ENCODE measurements around the gene NT5C2.

NT5C2 gene

GRCh38 chr10:103111031-103111917, 81.8 kb downstream of the NT5C2 start:
- Histone ChIP-seq H3K27ac (ENCODE audit: insufficient read depth, low read depth, low read length, poor library complexity, severe bottlenecking) (no peak overlapping the region), H3K9me3 (ENCODE audit: control insufficient read depth, low read length) (no peaks in the 10 kb centered on the region), H3K4me1 (ENCODE audit: control insufficient read depth, insufficient read depth, low read length) (peaks cover 7% of the 10 kb centered on the region), H3K27me3 (ENCODE audit: control insufficient read depth, insufficient read depth, low read length, poor library complexity, severe bottlenecking) (no peaks in the 10 kb centered on the region), H3K36me3 (ENCODE audit: control insufficient read depth, insufficient read depth, low read length) (no peaks in the 10 kb centered on the region), H3K4me3 (ENCODE audit: insufficient read depth, low read depth, low read length) (no peak overlapping the region)
- 45 to 78% methylated on average over 2 of the region's 2 CpGs for WGBS, 2 experiments

DNA sequence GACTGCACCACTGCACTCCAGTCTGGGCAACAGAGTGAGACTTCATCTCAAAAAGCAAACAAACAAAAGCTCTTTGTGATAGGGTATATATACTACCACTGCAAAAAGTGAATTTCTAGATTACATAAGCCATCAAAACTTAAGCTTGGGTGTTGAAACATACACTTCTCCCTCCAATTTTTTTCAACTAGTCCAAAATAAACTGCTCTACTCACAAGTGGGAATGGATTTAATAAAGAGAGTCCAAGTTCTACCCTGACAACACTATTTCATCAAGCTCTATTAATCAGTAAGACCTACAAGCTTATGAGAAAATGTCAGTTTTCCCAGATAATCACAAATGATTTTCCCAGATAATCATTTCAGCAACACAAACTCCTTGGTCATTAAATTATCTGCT, 82.7 kb downstream of the NT5C2 start:
- H3K4me3 ChIP-seq (ENCODE audit: insufficient read depth, low read depth, low read length), result no peak overlapping the region
- peaks cover 7% of the 10 kb centered on the region for H3K4me1 ChIP-seq (ENCODE audit: control insufficient read depth, insufficient read depth, low read length)
- H3K27me3 ChIP-seq (ENCODE audit: control insufficient read depth, insufficient read depth, low read length, poor library complexity, severe bottlenecking), result no peaks in the 10 kb centered on the region
- no peaks in the 10 kb centered on the region for H3K9me3 ChIP-seq (ENCODE audit: control insufficient read depth, low read length)
- peaks cover 4% of the 10 kb centered on the region for H3K36me3 ChIP-seq (ENCODE audit: control insufficient read depth, insufficient read depth, low read length)
- H3K27ac ChIP-seq (ENCODE audit: insufficient read depth, low read depth, low read length, poor library complexity, severe bottlenecking), result no peak overlapping the region

GRCh38 chr10:103109821-103110220, 83.3 kb downstream of the NT5C2 start:
- Histone ChIP-seq H3K4me1 (ENCODE audit: control insufficient read depth, insufficient read depth, low read length) (peaks cover 7% of the 10 kb centered on the region), H3K27ac (ENCODE audit: insufficient read depth, low read depth, low read length, poor library complexity, severe bottlenecking) (no peak overlapping the region), H3K9me3 (ENCODE audit: control insufficient read depth, low read length) (no peaks in the 10 kb centered on the region), H3K36me3 (ENCODE audit: control insufficient read depth, insufficient read depth, low read length) (peaks cover 4% of the 10 kb centered on the region), H3K27me3 (ENCODE audit: control insufficient read depth, insufficient read depth, low read length, poor library complexity, severe bottlenecking) (no peaks in the 10 kb centered on the region), H3K4me3 (ENCODE audit: insufficient read depth, low read depth, low read length) (no peak overlapping the region)
- 93 to 96% methylated on average over 2 of the region's 2 CpGs for WGBS, 2 experiments

DNA sequence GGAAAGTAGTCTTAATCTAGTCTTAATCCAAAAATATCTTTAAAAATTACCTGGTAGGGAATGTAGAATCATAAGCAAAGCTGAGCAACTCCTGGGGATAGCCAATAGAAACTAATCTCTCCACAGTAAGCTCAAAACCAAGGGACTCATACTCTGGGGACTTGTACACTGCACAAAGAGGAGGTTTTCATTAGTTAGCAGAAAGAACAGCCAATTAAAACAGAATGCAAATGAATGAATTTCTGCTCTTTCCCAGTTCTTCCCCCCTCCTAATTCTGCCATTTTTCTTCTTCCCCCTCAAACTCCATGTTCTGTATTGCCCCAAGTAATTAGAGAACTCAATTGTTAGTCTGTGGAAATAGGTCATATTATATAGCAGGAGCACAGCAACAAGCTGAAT, 86.5 kb downstream of the NT5C2 start:
- Histone ChIP-seq H3K36me3 (ENCODE audit: control insufficient read depth, insufficient read depth, low read length) (peaks cover 11% of the 10 kb centered on the region), H3K4me1 (ENCODE audit: control insufficient read depth, insufficient read depth, low read length) (peaks cover 7% of the 10 kb centered on the region), H3K4me3 (ENCODE audit: insufficient read depth, low read depth, low read length) (no peak overlapping the region), H3K9me3 (ENCODE audit: control insufficient read depth, low read length) (no peaks in the 10 kb centered on the region), H3K27me3 (ENCODE audit: control insufficient read depth, insufficient read depth, low read length, poor library complexity, severe bottlenecking) (no peaks in the 10 kb centered on the region), H3K27ac (ENCODE audit: insufficient read depth, low read depth, low read length, poor library complexity, severe bottlenecking) (no peak overlapping the region)

DNA sequence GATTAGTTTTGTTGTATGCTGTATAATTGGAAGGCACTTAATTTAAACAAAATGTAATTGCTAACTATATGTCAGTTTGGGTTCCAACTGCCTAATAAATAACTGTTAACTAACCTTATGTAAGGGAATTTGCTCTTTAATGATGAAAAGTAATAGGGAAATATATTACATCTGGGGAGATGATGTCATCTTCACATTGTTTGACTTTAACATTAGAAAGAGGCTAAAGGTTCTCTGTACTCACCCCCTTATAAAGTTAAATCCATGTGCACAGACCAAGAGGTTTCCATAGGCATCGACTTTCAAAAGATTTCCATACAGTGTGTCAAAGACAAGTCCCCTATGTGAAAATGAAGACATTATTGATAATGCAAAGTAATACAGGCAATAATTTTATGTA, 87.6 kb downstream of the NT5C2 start:
- Histone ChIP-seq H3K4me1 (ENCODE audit: control insufficient read depth, insufficient read depth, low read length) (no peaks in the 10 kb centered on the region), H3K9me3 (ENCODE audit: control insufficient read depth, low read length) (no peaks in the 10 kb centered on the region), H3K27me3 (ENCODE audit: control insufficient read depth, insufficient read depth, low read length, poor library complexity, severe bottlenecking) (no peaks in the 10 kb centered on the region), H3K4me3 (ENCODE audit: insufficient read depth, low read depth, low read length) (no peak overlapping the region), H3K36me3 (ENCODE audit: control insufficient read depth, insufficient read depth, low read length) (peaks cover 14% of the 10 kb centered on the region), H3K27ac (ENCODE audit: insufficient read depth, low read depth, low read length, poor library complexity, severe bottlenecking) (no peak overlapping the region)
- WGBS, 2 experiments, result 100% methylated on average over 1 of the region's 1 CpG; no CpG with 5 or more reads in 1 of the 2 experiments

GRCh38 chr10:103104721-103105120, 88.4 kb downstream of the NT5C2 start:
- WGBS, 2 experiments, result 47 to 89% methylated on average over 1 to 2 of the region's 2 CpGs
- Histone ChIP-seq H3K27me3 (ENCODE audit: control insufficient read depth, insufficient read depth, low read length, poor library complexity, severe bottlenecking) (no peaks in the 10 kb centered on the region), H3K4me3 (ENCODE audit: insufficient read depth, low read depth, low read length) (no peak overlapping the region), H3K36me3 (ENCODE audit: control insufficient read depth, insufficient read depth, low read length) (peaks cover 18% of the 10 kb centered on the region), H3K27ac (ENCODE audit: insufficient read depth, low read depth, low read length, poor library complexity, severe bottlenecking) (no peak overlapping the region), H3K9me3 (ENCODE audit: control insufficient read depth, low read length) (no peaks in the 10 kb centered on the region), H3K4me1 (ENCODE audit: control insufficient read depth, insufficient read depth, low read length) (no peaks in the 10 kb centered on the region)

DNA sequence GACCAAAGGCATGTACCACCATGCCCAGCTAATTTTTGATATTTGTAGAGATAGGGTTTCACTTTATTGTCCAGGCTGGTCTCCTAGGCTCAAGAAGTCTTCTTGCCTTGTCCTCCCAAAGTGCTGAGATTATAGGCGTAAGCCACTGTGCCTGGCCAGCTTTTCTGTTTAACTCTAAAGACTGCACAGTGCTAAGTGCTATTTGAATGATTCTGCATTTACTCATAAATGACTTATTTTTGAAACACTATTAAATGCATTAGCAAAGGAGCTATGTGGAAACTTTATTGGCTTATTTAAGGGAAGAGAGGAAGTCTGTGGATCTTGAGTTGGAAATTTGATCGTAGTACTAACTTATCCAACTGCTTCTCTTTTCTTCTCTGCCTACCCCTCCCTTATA, 89.1 kb downstream of the NT5C2 start:
- Histone ChIP-seq H3K27ac (ENCODE audit: insufficient read depth, low read depth, low read length, poor library complexity, severe bottlenecking) (no peak overlapping the region), H3K36me3 (ENCODE audit: control insufficient read depth, insufficient read depth, low read length) (peaks cover 18% of the 10 kb centered on the region), H3K9me3 (ENCODE audit: control insufficient read depth, low read length) (no peaks in the 10 kb centered on the region), H3K4me1 (ENCODE audit: control insufficient read depth, insufficient read depth, low read length) (no peaks in the 10 kb centered on the region), H3K4me3 (ENCODE audit: insufficient read depth, low read depth, low read length) (no peak overlapping the region), H3K27me3 (ENCODE audit: control insufficient read depth, insufficient read depth, low read length, poor library complexity, severe bottlenecking) (no peaks in the 10 kb centered on the region)
- WGBS, 2 experiments, result 96 to 100% methylated on average over 1 of the region's 2 CpGs

- Histone ChIP-seq H3K9me3 (ENCODE audit: control insufficient read depth, low read length) (no peaks in the 10 kb centered on the region), H3K27ac (ENCODE audit: insufficient read depth, low read depth, low read length, poor library complexity, severe bottlenecking) (no peak overlapping the region), H3K36me3 (ENCODE audit: control insufficient read depth, insufficient read depth, low read length) (peaks cover 24% of the 10 kb centered on the region), H3K4me3 (ENCODE audit: insufficient read depth, low read depth, low read length) (no peak overlapping the region), H3K27me3 (ENCODE audit: control insufficient read depth, insufficient read depth, low read length, poor library complexity, severe bottlenecking) (no peaks in the 10 kb centered on the region), H3K4me1 (ENCODE audit: control insufficient read depth, insufficient read depth, low read length) (no peaks in the 10 kb centered on the region)
- 87 to 90% methylated on average over 3 of the region's 3 CpGs for WGBS, 2 experiments
These were observed 90.9 kb downstream of the NT5C2 start for GRCh38 chr10:103102195-103102594.

- Histone ChIP-seq H3K36me3 (ENCODE audit: control insufficient read depth, insufficient read depth, low read length) (peaks cover 23% of the 10 kb centered on the region), H3K27ac (ENCODE audit: insufficient read depth, low read depth, low read length, poor library complexity, severe bottlenecking) (no peak overlapping the region), H3K4me3 (ENCODE audit: insufficient read depth, low read depth, low read length) (no peak overlapping the region), H3K4me1 (ENCODE audit: control insufficient read depth, insufficient read depth, low read length) (no peaks in the 10 kb centered on the region), H3K27me3 (ENCODE audit: control insufficient read depth, insufficient read depth, low read length, poor library complexity, severe bottlenecking) (no peaks in the 10 kb centered on the region), H3K9me3 (ENCODE audit: control insufficient read depth, low read length) (no peaks in the 10 kb centered on the region)
- 66 to 83% methylated on average over 2 of the region's 2 CpGs for WGBS, 2 experiments
These were observed 92.5 kb downstream of the NT5C2 start for GRCh38 chr10:103100620-103101019.

DNA sequence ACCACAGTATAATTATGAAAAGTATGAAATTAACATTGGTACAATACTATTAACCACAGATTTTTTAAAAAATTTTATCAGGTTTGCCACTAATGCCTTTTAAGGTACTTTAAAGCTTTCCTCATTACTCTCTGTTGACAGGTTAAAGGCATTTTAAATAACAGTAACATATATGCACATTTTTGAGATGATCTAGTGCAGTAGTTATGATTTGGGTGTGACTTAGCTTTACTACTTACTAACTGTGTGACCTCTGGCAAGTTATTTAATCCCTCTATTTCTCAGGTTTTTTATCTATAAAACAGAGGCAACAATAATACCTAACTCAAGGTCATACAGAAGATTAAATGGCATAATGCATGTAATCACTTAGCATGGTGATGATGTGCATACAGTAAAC, 94.8 kb downstream of the NT5C2 start:
- no peaks in the 10 kb centered on the region for H3K27me3 ChIP-seq (ENCODE audit: control insufficient read depth, insufficient read depth, low read length, poor library complexity, severe bottlenecking)
- H3K9me3 ChIP-seq (ENCODE audit: control insufficient read depth, low read length), result no peaks in the 10 kb centered on the region
- no peaks in the 10 kb centered on the region for H3K4me1 ChIP-seq (ENCODE audit: control insufficient read depth, insufficient read depth, low read length)
- peaks cover 24% of the 10 kb centered on the region for H3K36me3 ChIP-seq (ENCODE audit: control insufficient read depth, insufficient read depth, low read length)
- H3K4me3 ChIP-seq (ENCODE audit: insufficient read depth, low read depth, low read length), result no peak overlapping the region
- H3K27ac ChIP-seq (ENCODE audit: insufficient read depth, low read depth, low read length, poor library complexity, severe bottlenecking), result no peak overlapping the region

Data from ectodermal cell (in vitro differentiated cells).